Left cardiac atrium (tissue), 4 donors: ENCODE data around the gene RASGEF1C. TPM values are rescaled to one million over a fixed set of nuclear protein-coding genes. Genes with fewer than 3 reads are reported as not detected.
"Not testable (repeated sequence)": the region's sequence is repeated elsewhere in the genome, so short reads cannot be mapped to it uniquely, and the experiment has no call there.

Source experiments
- ATAC-seq, 2 donors: fragments of 200-7000 bp; cut with Tn5 transposase; one replicate each; pipeline ENCODE4 v1.9.1; 2020; ENCODE audit warnings: mild to moderate bottlenecking in 2 of 2, moderate library complexity in 2 of 2
- DNase-seq: peaks from one replicate; pipeline ENCODE4 v3.0.0-alpha.2; 2020
- intact Hi-C, 2 donors: fragments of 100-400 bp; cut with DNase I; formaldehyde crosslinking; loops; one replicate each; pipeline versions ENCODE4 v1.14.1 to v1.15.1; 2022 to 2023
- total RNA-seq, 2 donors: library from RNA; stranded (reverse); fragmentation: NEBNext Ultra II Directional; extraction: Animal tissue kit (Norgen Biotek cat#: 25700); gene quantifications; one replicate each; pipeline ENCODE4 v1.2.1, GENCODE V29; 2021
- donor health status: DM: no; HTN: yes; CAD: no.
- donor health status: DM: no; HTN: yes; CAD: no; lungs with severe emphysema.
- donor health status: DM: yes; HTN: yes; CAD: no.
- donor health status: Dilated cardiomyopathy.

The RASGEF1C gene
- total RNA-seq, 2 donors from 2014 or later: 0.65 TPM

- DNase-seq (no peak), ATAC-seq (no peak)
- intact Hi-C loops: no loop called here
Observed at GRCh38 chr5:180098991-180099732, 109.8 kb downstream of the RASGEF1C start.

GRCh38 chr5:180098526-180098925 is 110.5 kb downstream of the RASGEF1C start:
- intact Hi-C loops: no loop called here
- ATAC-seq: no peak
- no peak for DNase-seq

DNA sequence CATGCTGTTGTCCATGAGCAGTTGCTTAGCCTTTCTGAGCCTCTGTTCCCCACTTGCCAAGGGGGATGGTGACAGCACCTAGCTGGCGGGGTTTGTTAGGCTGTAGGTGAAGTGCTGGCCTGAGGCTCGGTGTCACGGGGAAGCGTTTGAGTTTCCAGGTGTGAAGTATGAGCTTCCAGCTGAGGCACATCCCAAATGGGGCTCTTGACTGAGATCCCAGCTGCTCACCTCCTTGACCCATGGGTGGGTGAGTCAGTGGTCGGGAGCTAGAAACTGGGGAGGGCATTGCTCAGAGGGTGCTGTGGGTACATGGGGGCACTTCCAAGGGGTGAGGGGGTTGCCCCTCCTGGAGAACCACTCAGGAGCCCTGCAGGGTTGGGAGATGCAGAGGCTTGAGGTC is 111.1 kb downstream of the RASGEF1C start:
- no peak for DNase-seq
- intact Hi-C loops: no loop called here
- no peak for ATAC-seq

- no peak for ATAC-seq
- DNase-seq: no peak
- intact Hi-C loops: no loop called here
Observed at GRCh38 chr5:180097163-180097894, 111.7 kb downstream of the RASGEF1C start.

DNA sequence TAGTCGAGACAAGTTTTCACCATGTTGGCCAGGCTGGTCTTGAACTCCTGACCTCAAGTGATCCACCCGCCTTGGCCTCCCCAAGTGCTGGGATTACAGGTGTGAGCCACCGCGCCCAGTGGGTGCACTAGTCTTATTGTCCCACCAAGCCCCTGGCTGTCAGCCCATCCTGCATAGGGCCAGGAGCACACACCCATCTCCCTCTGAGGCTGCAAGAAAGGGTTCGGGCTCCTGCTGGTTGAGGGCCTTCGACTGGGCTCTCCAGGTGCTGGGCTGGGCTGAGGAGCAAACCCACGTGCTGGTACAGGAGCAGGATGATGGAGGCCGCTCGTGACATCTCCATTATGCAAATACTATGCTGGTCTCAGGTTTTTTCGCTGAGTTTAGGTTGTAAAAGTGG is 112.4 kb downstream of the RASGEF1C start:
- ATAC-seq (no peak), DNase-seq (no peak)
- intact Hi-C loops: no loop called here

DNA sequence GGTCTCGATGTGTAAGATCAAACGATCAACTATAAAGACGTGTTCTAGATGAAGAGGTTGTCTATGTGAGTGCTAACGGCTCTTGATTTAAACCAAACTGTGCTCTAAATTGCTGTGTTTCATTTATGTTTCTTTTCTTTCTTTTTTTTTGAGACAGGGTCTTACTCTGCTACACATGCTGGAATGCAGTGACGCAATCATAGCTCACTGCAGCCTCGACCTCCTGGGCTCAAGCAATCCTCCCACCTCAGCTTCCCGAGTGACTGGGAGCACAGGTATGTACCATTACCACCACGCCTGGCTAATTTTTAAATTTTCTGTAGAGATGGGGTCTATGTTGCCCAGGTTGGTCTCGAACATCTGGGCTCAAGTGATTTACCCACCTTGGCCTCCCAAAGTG is 113.5 kb downstream of the RASGEF1C start:
- intact Hi-C loops: no loop called here
- no peak for ATAC-seq
- no peak for DNase-seq

GRCh38 chr5:180093651-180094382 is 115.2 kb downstream of the RASGEF1C start:
- ATAC-seq (peak in 1 of 2 donors; percentile 21), DNase-seq (no peak)
- intact Hi-C loops: loop anchor here in 1 of 2 donors (5.0 kb wide), 1 partner anchor 107 kb away; no protein-coding TSS in a partner anchor

- intact Hi-C loops: loop anchor here in 1 of 2 donors (5.0 kb wide), 1 partner anchor 106 kb away; no protein-coding TSS in a partner anchor
- ATAC-seq (no peak), DNase-seq (no peak)
Observed at GRCh38 chr5:180093241-180093640, 115.8 kb downstream of the RASGEF1C start.

DNA sequence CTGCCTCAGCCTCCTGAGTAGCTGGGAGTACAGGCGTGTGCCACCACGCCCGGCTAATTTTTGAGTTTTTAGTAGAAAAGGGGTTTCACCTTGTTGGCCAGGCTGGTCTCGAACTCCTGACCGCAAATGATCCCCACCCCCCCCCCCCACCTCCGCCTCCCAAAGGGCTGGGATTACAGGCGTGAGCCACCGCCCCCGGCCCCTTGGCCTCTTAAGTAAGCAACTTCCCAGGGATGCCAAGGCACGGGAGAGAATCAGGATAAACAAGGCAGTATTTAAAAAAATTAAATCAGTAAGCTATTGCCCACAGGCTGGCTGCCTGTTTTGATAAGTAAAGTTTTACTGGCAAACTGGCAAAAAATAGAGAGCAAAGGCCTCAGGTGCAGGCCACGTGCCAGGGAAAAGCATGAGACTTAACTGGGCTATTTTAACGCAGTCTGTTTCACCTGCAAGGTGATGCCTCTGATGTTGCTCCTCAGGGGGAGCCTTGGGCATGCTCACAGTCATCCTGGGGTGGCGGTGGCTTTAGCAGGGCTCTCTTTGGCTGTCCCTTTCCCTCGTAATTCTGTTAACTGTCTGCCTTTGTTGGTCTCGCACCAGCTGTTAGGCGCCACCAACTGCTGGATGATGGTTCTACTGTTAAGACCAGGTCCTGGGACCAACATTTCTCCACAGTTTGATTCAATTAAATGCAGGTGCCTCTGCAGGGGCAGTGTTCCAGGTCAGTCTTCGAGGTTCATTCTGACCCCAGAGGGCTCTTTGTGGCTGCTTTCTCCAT is 118.1 kb downstream of the RASGEF1C start:
- ATAC-seq (no peak), DNase-seq (no peak)
- intact Hi-C loops: loop anchor here in 1 of 2 donors (5.0 kb wide), 1 partner anchor 104 kb away; no protein-coding TSS in a partner anchor

DNA sequence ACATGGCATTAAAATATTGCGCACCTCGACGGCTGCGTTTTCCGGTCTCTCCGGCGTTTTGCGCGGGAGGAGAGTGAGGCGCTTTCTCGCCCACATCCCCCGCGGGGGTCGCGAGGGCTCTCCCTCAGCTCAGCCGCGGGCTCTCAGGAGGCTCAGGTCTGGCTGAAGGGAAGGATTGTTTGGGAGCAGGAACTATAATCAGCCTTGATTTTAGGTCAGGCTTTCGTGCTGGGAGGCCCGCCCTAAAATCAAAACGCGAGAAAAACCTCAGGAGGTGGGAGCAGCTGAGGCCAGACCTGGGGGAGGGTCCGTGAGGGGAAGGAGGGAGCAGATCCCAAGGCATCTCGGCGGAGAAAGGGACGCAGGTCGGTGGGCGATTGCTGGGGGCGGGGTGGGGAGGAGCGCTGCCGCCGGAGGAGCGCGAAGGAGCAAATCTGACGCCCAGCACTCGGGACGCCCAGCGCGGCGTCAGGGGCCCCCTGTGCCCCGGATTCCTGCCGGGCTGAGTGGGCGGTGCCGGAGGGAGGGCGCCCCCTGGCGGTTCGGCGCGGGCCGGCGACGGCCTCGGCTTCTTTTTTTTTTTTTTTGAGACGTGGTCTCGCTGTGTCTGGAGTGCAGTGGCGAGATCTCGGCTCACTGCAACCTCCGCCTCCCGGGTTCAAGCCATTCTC is 118.8 kb downstream of the RASGEF1C start:
- intact Hi-C loops: loop anchor here in 1 of 2 donors (5.0 kb wide), 1 partner anchor 103 kb away; no protein-coding TSS in a partner anchor

GRCh38 chr5:180089628-180090027 is 119.4 kb downstream of the RASGEF1C start:
- intact Hi-C loops: loop anchor here in 1 of 2 donors (5.0 kb wide), 1 partner anchor 102 kb away; no protein-coding TSS in a partner anchor
- not testable (repeated sequence) for ATAC-seq

More for the DNA sequence above, 118.8 kb downstream of the RASGEF1C start:
- DNase-seq: peak; percentile 76
- ATAC-seq: peak; percentile 92 to 94

DNA sequence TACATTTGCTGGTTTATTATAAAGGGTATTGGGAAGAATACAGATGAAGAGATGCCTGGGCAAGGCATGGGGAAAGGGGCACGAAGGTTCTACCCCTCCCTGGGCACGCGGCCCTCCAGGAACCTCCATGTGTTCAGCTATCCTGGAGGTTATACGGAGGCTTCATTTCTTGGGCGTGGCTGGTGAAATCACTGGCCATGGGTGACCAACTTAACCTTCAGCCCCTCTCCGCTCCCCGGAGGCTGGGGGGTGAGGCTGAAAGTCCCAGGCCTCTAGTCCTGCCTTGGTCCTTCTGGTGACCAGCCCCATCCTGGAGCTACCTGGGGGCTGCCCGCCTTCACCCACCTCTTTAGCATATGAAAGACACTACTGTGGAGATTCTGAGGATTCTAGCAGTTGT is 120.5 kb downstream of the RASGEF1C start:
- DNase-seq (no peak), ATAC-seq (no peak)
- intact Hi-C loops: no loop called here

More at GRCh38 chr5:180089628-180090027, 119.4 kb downstream of the RASGEF1C start:
- not testable (repeated sequence) for DNase-seq

DNA sequence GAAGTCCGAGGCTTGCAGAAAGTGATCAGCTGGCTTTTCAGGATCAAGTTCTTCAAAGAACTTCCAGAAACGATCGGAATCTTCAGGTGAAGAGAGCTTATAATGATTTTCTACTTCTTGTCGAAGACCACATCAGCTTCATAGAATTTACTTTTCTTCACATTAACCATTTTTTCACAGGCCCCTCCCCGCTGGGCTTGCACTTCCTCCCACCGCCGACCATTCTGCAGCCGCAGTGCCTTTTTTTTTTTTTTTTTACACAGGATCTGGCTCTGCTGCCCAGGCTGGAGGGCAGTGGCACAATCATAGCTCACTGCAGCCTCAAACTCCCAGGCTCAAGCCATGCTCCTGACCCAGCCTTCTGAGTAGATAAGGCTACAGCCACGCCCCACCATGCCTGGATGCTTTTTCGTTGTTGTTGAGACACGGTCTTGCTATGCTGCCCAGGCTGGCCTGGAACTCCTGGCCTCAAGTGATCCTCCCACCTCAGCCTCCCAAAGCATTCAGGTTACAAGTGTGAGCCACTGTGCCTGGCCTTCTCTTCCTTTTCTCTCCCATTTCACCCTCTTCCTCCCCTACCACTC is 122.1 kb downstream of the RASGEF1C start:
- DNase-seq: no peak
- intact Hi-C loops: no loop called here
- ATAC-seq: no peak

DNA sequence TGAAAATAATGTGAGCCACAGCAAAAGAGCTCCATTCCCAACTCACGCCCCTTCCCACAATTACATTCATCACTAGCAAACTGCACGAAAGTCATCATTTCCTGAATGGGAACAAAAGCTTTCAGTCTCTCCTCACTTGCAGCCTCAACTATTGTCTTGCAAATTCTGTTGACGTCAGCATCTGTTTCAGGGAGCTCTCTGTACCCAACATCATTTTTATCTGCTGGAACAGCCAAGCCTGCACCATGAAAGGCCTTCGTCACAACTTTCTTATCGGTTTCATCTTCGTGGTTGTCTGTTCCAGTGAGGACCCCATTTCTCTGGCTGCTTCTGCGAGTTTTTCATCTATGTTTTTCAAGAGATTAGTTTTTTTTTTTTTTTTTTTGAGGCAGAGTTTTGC is 123.2 kb downstream of the RASGEF1C start:
- no peak for DNase-seq
- intact Hi-C loops: no loop called here

GRCh38 chr5:180084638-180085561 is 124.1 kb downstream of the RASGEF1C start:
- DNase-seq (no peak), ATAC-seq (no peak)
- intact Hi-C loops: no loop called here

More for the DNA sequence above, 123.2 kb downstream of the RASGEF1C start:
- ATAC-seq: no peak

GRCh38 chr5:180083529-180084060 is 125.4 kb downstream of the RASGEF1C start:
- intact Hi-C loops: no loop called here
- DNase-seq (no peak), ATAC-seq (no peak)
